ENCODE measurements around the gene NCOA1. TPM values are rescaled to one million over a fixed set of nuclear protein-coding genes. Genes with fewer than 3 reads are reported as not detected.

The NCOA1 gene
- polyA plus RNA-seq, 3 donors from 2014 or later, result 21.2 to 35.0 (median 25.6) TPM

GRCh38 chr2:24809316-24810007 lies 318.4 kb downstream of the NCOA1 start:
- H3K27me3 Mint-ChIP-seq (ENCODE audit: low read depth in 3 of 3), result peaks cover 0 to 2% (median 0%) of the 10 kb centered on the region in 3 donors
- H3K4me3 Mint-ChIP-seq, result no peak overlapping the region
- DNase-seq, result no peak
- H3K9me3 Mint-ChIP-seq, result peaks cover 0 to 3% (median 0%) of the 10 kb centered on the region in 6 donors
- H3K27ac Mint-ChIP-seq, result peak overlapping the region in 2 of 6 donors; percentile 32 to 73
- H3K4me1 Mint-ChIP-seq, result peaks cover 0 to 16% of the 10 kb centered on the region in 2 donors
- peaks cover 17 to 27% (median 17%) of the 10 kb centered on the region in 3 donors for H3K36me3 Mint-ChIP-seq

DNA sequence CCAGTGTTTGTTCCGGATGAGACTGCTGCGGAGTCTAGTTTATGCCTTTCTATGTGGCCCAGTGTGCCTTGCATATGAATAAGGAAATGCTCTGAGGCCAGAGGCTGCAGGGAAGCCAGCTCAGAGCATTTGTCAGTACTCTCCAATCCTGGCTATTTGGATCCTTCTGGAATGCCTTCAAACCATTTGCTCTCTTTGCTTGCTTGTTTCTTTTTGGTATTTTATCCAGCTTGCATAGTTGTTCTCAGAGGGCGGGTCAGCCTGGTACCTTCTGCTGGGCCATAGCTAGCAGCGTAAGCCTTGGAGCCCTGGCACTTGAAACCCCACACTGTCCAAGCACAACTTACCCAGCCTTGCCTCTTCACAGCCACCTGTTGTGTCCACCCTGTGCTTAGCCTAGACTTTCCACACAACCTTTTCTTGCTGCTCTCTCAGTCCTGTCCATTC lies 322.7 kb downstream of the NCOA1 start:
- no peak overlapping the region for H3K4me3 Mint-ChIP-seq
- H3K36me3 Mint-ChIP-seq, result peaks cover 21 to 36% (median 30%) of the 10 kb centered on the region in 3 donors
- H3K27ac Mint-ChIP-seq, result peak overlapping the region in 1 of 6 donors; percentile 4

GRCh38 chr2:24814516-24814915 lies 323.5 kb downstream of the NCOA1 start:
- no peaks in the 10 kb centered on the region for H3K9me3 Mint-ChIP-seq
- peaks cover 25 to 39% (median 30%) of the 10 kb centered on the region in 3 donors for H3K36me3 Mint-ChIP-seq
- peaks cover 10 to 22% of the 10 kb centered on the region in 2 donors for H3K4me1 Mint-ChIP-seq
- H3K27me3 Mint-ChIP-seq (ENCODE audit: low read depth in 3 of 3), result peaks cover 0 to 2% (median 0%) of the 10 kb centered on the region in 3 donors
- H3K4me3 Mint-ChIP-seq, result no peak overlapping the region
- DNase-seq, result no peak
- peak overlapping the region in 1 of 6 donors; percentile 12 for H3K27ac Mint-ChIP-seq

More for the DNA sequence above, 322.7 kb downstream of the NCOA1 start:
- Mint-ChIP-seq H3K27me3 (ENCODE audit: low read depth in 3 of 3) (peaks cover 0 to 2% (median 0%) of the 10 kb centered on the region in 3 donors), H3K4me1 (peaks cover 10 to 29% of the 10 kb centered on the region in 2 donors), H3K9me3 (no peaks in the 10 kb centered on the region)
- DNase-seq, result no peak

DNA sequence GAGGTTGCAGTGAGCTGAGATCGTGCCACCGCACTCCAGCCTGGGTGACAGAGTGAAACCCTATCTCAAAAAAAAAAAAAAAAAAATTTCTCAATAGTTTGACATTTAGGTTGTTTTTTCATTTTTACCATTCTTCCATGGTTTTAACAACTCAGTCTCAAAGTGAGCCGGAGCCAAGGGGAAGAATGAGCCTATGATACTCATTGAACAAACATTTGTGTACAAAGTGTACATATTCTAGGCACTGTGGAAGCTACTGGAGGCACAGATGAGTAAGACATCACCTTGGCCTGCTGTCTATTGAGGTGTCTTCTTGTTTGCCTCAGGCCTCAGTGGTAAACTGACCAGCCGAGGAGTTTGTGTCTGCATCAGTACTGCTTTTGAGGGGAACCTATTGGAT lies 324.1 kb downstream of the NCOA1 start:
- Mint-ChIP-seq H3K27me3 (ENCODE audit: low read depth in 3 of 3) (peaks cover 0 to 2% (median 0%) of the 10 kb centered on the region in 3 donors), H3K36me3 (peaks cover 25 to 39% (median 30%) of the 10 kb centered on the region in 3 donors), H3K4me3 (no peak overlapping the region), H3K4me1 (peaks cover 10 to 22% of the 10 kb centered on the region in 2 donors), H3K27ac (peak overlapping the region in 3 of 6 donors; percentile 38 to 57 (median 53)), H3K9me3 (no peaks in the 10 kb centered on the region)
- no peak for DNase-seq

GRCh38 chr2:24816404-24816803 lies 325.4 kb downstream of the NCOA1 start:
- H3K27ac Mint-ChIP-seq, result peak overlapping the region in 2 of 6 donors; percentile 34 to 49
- peaks cover 10 to 22% of the 10 kb centered on the region in 2 donors for H3K4me1 Mint-ChIP-seq
- peaks cover 25 to 47% (median 30%) of the 10 kb centered on the region in 3 donors for H3K36me3 Mint-ChIP-seq
- H3K27me3 Mint-ChIP-seq (ENCODE audit: low read depth in 3 of 3), result peaks cover 0 to 2% (median 0%) of the 10 kb centered on the region in 3 donors
- DNase-seq, result no peak
- no peaks in the 10 kb centered on the region for H3K9me3 Mint-ChIP-seq
- no peak overlapping the region for H3K4me3 Mint-ChIP-seq

DNA sequence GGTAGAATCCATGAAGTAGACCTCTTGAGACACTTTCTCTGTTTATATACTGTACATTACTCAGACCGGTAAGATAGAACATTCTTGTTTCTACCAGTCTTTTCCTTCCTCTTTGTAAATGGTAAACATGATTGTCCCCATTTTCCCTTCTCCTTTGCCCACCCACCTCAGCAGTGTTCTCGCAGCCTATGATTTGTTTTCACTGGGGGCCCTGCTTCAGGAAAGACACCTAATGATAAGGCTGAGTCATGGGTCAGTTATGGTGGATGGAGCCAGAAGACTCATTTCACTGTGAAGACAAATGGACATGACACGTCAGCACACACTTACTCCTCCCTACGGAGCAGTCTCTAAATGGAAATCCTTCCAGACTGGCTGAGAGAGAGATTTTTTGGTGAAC lies 325.8 kb downstream of the NCOA1 start:
- no peak for DNase-seq
- Mint-ChIP-seq H3K36me3 (peaks cover 25 to 47% (median 28%) of the 10 kb centered on the region in 3 donors), H3K27ac (peak overlapping the region in 2 of 6 donors; percentile 34 to 49), H3K9me3 (no peaks in the 10 kb centered on the region), H3K27me3 (ENCODE audit: low read depth in 3 of 3) (peaks cover 0 to 2% (median 0%) of the 10 kb centered on the region in 3 donors), H3K4me3 (no peak overlapping the region), H3K4me1 (peaks cover 10 to 22% of the 10 kb centered on the region in 2 donors)

DNA sequence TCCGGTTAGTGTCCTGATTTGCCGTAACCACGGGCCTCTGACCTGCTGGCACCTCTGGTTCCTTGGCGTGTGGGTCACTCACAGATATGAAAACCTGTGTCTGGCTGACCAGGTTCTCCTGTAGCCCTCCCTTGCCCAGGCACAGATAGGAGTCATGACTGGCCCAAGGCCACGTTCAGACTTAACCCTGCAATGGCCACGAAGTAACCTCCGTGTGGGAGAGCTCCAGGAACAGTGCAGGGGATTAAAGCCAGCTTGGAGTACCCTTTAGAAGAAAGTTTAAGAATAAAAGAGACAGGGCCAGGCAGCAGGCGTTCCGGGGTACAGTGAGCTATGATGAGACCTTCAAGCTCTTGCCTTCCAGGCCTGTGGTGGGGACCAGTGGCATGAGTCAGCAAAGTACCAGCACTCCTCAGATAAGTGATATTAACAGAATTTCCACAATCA lies 327.7 kb downstream of the NCOA1 start:
- H3K27me3 Mint-ChIP-seq (ENCODE audit: low read depth in 3 of 3), result no peaks in the 10 kb centered on the region
- H3K9me3 Mint-ChIP-seq, result no peaks in the 10 kb centered on the region
- no peak overlapping the region for H3K4me3 Mint-ChIP-seq
- DNase-seq, result no peak
- peak overlapping the region in 2 of 6 donors; percentile 45 to 50 for H3K27ac Mint-ChIP-seq
- H3K4me1 Mint-ChIP-seq, result peaks cover 10 to 22% of the 10 kb centered on the region in 2 donors
- peaks cover 21 to 47% (median 25%) of the 10 kb centered on the region in 3 donors for H3K36me3 Mint-ChIP-seq

GRCh38 chr2:24819442-24820174 lies 328.6 kb downstream of the NCOA1 start:
- H3K36me3 Mint-ChIP-seq, result peaks cover 20 to 43% (median 21%) of the 10 kb centered on the region in 3 donors
- H3K27ac Mint-ChIP-seq, result no peak overlapping the region
- peaks cover 10 to 13% of the 10 kb centered on the region in 2 donors for H3K4me1 Mint-ChIP-seq
- no peaks in the 10 kb centered on the region for H3K9me3 Mint-ChIP-seq
- no peak for DNase-seq
- no peaks in the 10 kb centered on the region for H3K27me3 Mint-ChIP-seq (ENCODE audit: low read depth in 3 of 3)
- H3K4me3 Mint-ChIP-seq, result no peak overlapping the region

- no peak overlapping the region for H3K4me3 Mint-ChIP-seq
- H3K36me3 Mint-ChIP-seq, result peaks cover 20 to 43% (median 21%) of the 10 kb centered on the region in 3 donors
- no peak overlapping the region for H3K27ac Mint-ChIP-seq
- H3K9me3 Mint-ChIP-seq, result no peaks in the 10 kb centered on the region
- H3K4me1 Mint-ChIP-seq, result peaks cover 8 to 10% of the 10 kb centered on the region in 2 donors
- DNase-seq, result no peak
- H3K27me3 Mint-ChIP-seq (ENCODE audit: low read depth in 3 of 3), result no peaks in the 10 kb centered on the region
Measured at GRCh38 chr2:24820175-24820513, 329.1 kb downstream of the NCOA1 start.

Other genes starting within 250 kb of the NCOA1 start
- 10 to 100 TPM; 33.7 to 83.8 (median 35.6) TPM for gene ITSN2, start 130.7 kb upstream of the NCOA1 start, polyA plus RNA-seq